HG03442 (cell line): ENCODE measurements around the gene CLEC16A.

Experiments used
- ATAC-seq: cut with Tn5 transposase; IDR thresholded peaks from one replicate; pipeline ENCODE4 v1.9.1; 2021; ENCODE audit warnings: mild to moderate bottlenecking, moderate library complexity; ENCODE audit not compliant: unreplicated experiment

CLEC16A gene

DNA sequence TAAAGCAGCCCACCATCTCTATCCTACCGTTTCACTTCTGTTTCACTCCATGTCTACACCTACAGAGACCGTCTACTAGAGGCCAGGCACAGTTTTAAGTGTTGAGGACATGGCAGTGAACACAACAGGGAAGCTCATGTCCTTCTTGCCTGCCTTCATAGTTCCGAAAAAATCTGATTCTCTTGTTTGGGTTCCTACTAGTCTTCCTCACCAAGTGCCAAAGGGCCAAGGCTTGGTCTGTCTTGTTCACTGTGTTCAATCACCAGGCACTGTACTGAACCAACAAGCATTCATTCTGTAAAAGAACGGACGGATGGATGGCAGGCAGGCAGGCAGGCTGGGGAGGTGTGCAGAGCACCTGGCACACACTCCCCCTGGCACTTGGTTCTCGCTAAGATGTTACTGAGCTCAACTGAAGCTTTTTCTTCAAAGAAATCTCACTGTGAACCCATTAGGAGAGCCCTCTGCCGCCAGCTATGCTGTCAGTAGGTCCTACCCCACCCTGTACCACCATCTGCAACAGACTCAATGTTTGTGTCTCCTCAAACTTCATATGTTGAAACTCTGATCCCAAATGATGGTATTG, 4.6 kb upstream of the CLEC16A start:
- no peak for ATAC-seq

DNA sequence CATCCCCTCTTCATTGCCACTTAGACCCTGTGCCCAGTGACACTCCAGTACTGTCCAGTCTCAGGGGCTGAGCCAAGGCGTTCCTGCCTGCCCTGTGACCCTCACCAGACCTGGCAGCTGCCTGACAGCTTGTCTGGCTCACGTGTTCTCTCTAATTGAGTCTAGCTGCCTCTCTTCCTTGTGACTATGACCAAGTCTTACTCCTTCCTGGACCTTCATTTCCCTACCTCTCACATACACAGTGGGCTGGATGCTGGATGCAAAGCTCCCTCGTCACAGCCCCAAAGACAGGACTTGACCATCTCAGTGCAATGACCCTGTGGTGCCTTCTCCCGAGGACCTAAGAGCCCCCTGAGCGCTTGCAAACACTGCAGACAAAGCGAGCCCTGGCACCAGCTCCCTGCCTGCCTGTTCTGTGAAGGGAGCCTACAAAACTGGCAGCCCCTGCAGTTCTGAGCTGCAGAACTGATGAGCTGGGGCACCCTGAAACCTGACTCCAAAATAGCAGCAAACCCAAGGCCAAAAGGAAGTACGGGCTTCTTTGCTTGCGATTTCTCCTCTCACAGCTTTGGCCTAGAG, 3.8 kb upstream of the CLEC16A start:
- ATAC-seq, result no peak

DNA sequence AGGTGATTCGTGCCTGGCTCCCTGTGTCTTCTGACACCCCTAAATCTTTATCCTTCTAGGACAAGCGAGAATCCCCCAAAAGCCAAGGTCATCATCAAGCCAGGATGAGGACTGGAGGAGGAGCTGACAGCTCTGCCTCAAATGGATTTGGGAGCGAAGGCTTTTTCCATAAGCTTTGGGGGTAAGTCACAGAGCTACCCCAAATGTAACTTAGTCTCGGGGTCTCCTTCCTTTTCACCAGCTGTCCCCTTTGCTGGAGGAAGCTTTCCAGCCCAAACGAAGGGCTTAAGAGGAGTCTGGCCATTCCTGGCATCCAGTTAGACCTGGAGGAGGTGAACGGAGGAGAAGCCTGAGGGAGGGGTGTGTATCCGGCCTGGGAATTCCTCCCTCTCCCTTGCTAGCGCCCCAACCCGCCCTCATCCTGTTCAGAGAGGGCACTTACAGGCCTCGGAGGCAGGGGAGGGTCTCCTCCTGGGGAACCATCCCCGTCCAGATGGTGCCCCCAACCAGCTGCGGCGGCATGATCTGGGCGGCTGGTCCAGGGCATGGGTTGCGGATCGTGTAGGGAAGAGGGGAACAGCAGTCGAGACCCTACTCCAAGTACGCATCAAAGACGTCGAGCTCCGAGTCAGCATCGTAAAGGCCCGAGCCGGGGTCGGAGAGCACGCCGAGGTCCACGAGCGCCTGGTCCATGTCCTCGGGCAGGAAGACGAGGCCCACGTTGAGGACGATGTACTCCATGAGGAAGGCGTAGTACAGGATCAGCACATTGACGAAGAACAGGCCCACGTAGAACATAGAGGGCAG, 3.0 kb upstream of the CLEC16A start:
- ATAC-seq, result no peak

DNA sequence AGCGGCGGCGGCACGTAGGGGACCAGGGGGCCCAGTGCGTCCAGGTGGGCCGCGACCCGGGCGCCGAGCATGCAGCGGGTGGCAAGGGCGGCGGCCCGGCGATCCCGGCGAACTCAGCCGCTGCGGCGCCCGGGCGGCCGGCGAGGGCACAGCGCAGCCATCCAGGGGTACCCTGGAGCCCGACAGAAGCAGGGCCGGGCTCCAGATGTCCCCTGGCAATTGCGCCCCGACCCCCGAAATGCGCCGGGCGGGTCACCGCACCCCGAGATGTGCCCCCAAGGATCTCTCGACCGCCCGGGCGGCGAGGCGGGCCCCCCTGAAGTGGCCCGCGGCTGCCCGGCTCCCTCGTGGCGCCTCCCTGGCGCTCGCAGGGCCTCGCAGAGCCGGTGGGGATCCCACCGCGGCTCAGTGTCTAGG, 2.4 kb upstream of the CLEC16A start:
- ATAC-seq, result peak; percentile 1

DNA sequence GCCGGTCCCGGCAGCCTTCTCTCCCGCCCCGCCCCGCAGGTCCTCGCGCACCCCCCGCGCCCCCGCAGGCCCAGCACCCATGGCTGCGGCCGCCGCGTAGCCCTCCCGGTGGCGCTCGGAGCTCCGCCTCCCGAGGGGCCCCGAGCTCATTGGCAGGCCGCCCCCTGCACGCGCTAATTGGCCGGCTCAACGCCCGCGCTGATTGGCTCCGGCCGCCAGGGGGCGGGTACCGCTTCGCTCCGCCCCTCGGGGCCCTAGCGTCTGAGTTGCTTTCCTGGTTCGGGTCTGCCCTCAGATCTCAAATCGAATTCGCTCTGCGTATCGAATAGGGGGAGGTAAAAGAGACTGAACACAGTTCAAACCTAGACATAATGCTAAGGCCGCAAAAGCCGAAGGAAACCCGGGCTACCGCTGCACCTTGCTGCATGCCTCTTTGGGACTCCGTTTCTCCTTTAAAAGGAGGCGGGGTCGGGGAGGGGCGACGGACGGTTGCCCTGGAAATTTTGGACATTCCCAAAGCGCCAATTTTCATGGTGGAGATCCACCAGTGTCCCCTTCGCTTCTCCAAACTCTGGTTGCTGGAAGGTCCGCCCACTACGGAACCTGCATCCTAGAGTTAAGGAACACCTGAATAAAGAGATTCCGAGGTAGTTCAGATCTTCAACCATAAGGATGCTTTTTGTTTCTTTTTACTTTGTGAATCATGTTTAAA, 1.9 kb upstream of the CLEC16A start, which contains the start of gene DEXI:
DEXI (minus strand) TSS at position 117 of the 712 bp plus-strand sequence. CDS start 463 bp downstream, outside the sequence.
- ATAC-seq, result peak; percentile 59

DNA sequence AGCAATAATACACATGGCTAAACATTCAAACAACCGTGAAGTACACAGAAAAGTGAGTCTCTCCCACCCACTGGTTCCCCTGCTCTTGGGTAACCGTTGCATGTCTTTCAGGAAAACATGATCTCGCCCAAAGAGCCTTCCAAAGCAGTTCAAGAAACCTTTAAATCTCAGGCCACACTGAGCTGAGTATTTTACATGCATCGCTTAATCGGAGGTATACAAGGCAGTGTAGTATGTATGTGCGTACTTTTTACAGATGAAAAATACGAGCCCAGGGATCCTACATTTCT, 1.4 kb upstream of the CLEC16A start:
- no peak for ATAC-seq

DNA sequence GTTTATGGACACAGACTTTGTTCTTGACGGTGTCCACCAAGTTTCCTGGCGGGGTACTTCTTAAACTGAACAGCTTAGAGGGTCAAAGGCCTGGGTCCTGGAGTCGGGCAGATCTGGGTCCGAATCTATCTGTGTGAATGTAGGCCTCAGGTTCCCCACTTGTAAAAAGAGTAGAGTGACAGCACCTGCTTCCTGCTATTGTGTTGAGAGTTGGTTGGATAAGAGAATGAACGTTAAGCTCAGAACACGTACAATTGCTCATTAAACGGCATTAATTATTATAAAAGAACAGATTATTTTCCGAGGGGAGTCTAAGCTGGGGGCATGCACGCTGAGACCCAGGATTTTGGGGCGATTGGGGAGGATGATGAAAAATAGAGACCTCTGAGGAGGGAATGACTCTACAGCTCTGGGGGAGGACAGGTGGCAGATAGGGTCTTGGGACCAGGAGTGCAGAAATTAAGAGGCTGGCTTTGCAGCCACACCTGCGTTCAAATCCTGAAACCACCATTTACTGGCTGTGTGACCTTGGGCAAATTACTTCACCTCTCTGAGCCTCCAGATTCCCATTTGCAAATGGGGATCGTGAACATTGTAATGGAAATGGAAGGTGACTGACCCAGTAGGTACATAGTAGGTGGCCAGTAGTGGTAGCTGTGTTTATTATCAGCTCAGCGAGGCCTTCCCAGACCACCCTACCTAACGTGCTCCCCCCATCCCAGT, 862 bp downstream of the CLEC16A start:
- ATAC-seq, result no peak

DNA sequence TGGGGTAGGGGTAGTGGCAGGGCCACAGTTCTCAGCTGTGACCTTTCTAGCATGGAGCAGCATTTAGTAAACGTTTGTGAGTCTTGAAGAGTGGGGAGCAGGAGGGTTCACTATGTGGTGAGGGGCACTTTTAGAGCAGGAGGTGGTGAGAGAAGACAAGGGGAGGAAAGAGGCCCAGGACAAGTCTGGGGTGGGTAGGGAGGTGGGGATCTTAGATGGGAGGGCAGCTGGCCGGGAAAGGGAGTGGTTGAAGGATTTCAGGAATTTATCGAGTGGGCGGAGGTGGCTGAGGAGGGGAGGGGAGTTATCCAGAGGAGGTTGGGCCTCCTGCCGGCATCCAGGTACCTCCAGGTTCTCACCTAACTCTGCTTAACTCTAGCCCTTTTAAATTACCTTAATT, 1.9 kb downstream of the CLEC16A start:
- no peak for ATAC-seq

DNA sequence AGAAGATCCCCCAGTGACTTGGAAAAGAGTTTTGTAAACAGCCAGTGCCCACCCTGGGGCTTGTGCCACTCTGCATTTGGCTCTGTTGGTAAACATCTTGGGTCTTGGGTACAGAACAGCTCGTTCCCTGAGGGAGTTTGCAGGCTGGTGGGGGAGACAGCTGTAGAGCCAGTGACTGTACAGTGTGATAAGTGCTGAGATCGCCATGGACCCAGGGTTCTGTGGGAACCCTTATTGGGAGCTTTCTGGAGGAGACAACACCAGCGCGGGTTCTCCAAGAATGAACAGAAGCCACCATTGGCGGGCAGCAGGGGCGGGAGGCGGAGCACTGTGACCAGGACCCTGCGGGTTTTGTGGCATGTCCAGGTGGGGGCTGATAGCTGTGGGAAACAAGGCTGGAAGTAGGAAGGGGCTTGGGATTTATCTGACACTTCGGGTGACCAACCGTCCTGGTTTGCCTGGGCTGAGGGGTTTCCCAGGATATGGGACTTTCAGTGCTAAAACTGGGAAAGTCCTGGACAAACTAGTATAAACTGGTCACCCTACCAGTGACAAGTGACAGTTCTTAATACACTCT, 2.9 kb downstream of the CLEC16A start:
- ATAC-seq, result no peak

DNA sequence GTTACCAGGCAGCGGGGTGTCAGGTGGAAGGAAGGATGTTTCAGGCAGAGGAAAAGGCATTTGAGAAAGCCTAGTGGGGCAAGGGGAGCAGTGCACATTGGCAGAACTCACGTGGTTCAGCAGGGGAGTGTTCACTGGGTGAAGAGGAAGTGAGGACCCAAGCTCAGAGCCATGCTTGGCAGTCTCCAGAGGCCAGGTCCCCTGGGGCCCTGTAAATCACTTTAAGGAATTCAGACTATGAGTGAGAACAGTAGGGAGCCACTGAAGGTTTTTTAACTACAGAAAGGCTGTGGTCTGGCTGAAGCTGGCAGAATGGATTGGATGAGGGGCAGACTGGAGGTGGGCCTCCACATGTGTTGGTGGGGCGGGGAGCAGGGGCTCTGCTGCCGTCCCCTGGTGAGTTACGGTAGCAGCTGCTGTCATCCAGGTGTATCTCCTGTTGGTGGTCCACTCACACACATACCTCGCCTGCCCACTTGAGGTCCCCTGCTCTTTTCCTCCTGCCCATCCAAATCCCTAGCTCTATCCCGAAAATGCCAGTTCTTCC, 5.1 kb downstream of the CLEC16A start:
- ATAC-seq, result peak; percentile 65

DNA sequence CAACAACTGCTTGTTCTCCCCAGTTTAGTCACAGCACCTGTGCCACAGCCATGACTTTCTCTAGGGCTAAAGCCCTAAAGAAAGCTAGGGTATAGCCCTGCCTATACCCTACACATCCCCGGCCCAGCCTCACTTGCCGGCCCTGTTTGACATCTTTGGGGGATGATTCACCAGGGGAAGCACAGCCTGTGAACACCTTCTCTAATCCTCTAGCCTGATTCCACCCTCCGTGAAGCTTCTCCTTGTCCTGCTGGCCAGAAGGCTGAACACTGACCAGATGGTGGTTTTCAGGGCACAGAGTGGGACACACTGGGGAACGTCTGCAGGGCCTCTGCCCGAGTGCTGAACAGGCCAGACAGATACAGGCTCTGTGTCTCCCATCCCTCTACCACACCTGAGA, 6.0 kb downstream of the CLEC16A start:
- no peak for ATAC-seq

DNA sequence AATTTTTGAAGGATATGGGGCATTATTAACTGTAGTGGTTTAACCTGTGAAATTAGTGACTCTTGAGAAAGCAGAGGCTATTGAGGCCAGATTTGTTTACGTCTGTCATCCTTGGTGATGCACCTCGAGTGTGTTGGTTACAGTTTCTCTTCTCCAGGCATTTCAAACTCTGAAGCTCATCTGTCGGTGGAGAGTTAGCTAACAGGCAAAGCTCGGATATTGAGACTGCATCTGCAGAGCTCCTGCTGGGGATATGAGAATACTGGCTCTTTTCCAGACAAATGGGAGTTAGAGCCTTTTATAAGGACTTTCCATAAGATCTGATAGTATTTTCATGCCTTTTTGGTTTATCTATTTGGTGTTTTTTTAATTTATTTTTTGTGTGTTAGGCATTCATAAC, 6.7 kb downstream of the CLEC16A start:
- ATAC-seq, result no peak

DNA sequence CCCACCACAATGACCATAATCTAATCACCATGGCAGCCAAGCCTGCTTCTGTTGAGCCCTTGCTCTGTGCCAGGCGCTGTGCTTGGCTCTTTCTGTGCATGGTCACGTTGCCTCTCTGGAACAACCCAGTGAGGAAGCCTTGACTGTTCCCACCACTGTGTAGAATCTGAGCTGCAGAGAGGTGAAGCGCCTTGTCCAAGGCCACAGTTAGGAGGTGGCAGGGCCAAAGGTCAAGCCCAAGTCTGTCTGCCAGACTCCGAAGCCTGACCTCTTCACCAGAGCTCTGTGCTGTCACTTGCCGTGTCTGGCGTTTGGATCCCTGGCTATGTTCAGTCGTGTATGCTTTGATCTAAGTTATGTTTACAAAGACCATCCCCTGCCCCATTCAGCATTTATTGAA, 10.5 kb downstream of the CLEC16A start:
- ATAC-seq, result no peak

DNA sequence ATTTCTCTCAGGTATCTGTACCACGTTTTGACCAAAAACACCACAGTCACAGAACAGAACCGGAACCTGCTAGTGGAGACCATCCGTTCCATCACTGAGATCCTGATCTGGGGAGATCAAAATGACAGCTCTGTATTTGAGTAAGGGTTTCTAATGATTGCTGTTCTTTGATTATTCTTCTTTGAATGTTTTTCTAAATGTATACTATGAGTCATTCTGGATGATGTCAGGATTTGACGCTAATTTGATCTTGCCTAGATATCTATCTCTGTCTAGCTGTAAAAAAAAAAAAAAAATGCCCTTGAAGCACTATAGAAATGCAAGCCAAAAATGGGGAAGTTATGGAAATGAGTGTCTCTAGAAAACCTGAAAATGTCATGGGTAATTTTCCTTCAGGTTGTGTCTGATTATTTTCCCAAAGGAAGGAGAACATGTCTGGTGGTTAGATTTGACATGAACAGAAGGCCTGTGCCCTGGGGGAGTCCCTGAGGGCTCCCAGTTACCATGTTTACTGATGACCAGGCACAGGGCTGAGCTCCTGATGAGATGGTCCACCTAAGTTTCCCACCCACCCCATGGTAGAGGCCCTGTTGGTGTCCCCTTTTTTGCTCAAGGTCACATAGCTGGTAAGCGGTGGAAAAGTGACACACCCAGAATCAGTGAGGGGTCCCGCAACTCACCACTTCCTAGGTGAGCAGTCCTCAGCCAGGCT, 13.6 kb downstream of the CLEC16A start:
- ATAC-seq, result no peak

DNA sequence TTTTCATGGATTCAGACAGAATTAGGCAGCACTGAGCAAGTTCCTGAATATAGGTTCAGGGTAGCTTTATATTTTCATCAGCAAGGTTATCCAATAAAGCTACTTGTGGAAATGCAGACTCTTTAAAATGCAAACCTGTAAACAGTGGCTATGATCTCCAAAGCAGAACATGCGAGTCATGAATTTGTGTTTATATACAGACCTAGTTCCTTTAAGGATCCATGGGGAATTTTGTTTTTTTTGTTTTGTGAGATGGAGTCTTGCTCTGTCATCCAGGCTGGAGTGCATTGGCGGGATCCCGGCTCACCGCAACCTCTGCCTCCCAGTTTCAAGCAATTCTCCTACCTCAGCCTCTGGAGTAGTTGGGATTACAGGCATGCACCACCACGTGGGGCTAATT, 14.8 kb downstream of the CLEC16A start:
- ATAC-seq, result no peak

DNA sequence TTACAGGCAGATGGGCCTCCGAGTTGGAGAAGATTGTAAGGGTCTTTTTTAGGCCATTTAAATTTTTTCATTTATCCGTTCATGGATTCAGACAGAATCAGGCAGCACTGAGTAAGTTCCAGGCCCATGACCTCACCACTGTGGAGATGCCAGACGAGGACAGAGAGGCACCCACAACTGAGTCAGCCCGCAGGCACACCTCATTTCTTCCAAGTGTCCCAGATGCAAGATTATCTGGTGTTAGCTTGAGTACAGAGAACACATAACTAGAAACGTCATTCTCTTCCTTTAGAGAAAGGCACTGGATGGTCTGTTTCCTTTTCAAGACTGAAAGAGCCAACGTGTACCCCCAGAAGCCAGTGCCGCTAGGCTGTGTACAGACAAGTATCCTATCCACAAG, 16.9 kb downstream of the CLEC16A start:
- ATAC-seq, result no peak

DNA sequence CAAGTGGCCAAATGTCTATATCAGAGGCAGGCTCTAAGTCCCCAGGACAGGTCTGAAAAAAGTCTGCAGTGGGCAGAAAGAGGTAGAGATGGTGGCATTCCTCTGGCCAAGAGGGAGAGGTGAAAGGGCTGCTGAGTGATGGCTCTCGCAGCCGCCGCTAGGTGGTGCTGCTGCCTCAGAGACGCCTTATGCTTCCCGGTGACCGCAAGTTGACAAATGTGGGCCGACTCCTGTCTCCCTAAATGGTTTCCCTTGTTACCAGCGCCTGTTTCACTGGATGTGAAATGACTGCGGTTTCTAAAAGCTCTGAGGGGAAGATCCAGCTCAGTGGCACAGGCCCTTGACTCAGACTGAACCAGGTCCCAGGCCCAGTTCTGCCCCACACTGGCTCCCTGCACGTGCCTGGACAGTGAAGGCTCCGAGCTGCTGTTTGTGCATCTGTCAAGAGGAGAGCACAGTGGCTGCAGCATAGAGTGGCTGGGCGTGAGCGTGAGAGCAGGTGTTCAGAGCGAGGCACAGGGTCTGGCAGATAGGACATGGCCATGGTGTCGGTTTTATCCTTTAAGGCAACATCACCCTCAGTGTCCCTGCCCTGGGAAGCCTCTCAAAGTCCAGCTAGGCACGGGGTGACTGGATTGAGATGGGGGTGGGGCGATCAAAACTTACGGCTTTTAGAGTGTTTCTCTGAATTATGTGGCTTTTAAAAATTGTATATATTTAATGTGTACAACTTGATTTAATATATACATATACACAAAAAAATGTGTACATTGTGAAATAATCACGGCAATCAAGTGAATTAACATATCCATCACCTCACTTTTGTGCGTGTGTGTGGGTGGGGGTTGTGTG, 19.9 kb downstream of the CLEC16A start:
- peak; percentile 41 for ATAC-seq

DNA sequence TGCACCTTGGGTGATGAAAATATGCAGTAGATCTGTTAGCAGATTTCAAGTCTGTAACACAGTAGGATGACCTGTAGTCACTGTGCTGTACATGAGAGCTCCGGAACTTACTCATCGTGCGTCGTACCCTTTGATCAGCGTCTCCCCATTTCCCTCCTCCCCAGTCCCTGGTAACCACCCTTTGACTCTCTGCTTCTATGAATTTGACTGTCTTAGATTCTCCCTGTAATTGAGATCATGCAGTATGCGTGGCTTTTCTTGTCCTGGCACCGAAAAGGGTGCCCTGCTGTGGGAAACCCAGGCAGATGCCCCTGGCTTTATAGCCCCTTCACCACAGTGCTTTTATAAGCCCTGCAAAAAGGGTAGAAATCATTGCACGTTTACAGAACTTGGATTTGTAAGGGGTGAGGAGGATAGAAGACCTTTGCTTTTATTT, 20.5 kb downstream of the CLEC16A start:
- peak; percentile 50 for ATAC-seq
